HG03520 (cell line): ENCODE results near the gene FRMPD4.
"Not testable (repeated sequence)": the region's sequence is repeated elsewhere in the genome, so short reads cannot be mapped to it uniquely, and the experiment has no call there.

Source experiments
- ATAC-seq: cut with Tn5 transposase; IDR thresholded peaks from one replicate; pipeline ENCODE4 v1.9.1; 2021; ENCODE audit warnings: mild to moderate bottlenecking, moderate library complexity; ENCODE audit not compliant: unreplicated experiment

Gene FRMPD4

DNA sequence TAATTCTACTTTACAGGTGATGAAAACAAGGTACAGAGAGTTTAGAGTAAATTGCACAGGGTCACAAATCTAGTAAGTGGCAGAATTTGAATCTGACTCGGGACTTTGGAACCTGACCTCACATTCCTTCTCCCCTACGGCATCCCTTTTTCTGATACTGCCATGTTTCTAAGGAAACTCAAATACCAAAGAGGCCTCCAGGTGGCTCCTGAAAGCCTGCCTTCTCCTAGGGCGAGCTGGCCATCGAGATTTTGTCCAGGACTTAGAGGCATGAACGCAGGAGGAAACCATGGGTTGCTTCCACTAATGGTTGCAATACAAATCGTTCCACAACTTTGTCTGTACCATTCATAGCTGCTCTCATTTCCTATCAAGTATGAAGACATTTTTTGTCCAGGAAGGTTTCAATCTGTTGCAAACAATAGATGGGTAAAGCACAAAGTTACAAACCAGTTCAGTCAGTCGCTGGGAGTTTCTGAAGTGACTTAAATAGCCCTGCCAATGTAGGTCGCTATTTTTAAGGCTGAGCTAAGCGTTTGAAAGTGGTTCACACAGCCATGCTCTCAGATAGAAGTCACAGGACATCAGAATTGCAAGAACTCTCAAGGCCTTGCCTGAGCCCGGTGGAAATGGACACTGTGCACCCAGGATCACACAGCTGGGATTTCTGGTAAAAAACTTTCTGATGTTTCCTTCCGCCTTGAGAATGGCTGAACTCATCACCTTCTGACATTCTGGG lies 356.3 kb downstream of the FRMPD4 start:
- no peak for ATAC-seq

GRCh38 chrX:12496343-12496742 lies 358.1 kb downstream of the FRMPD4 start:
- no peak for ATAC-seq

- no peak for ATAC-seq
These were observed 359.7 kb downstream of the FRMPD4 start for GRCh38 chrX:12497832-12498591.

DNA sequence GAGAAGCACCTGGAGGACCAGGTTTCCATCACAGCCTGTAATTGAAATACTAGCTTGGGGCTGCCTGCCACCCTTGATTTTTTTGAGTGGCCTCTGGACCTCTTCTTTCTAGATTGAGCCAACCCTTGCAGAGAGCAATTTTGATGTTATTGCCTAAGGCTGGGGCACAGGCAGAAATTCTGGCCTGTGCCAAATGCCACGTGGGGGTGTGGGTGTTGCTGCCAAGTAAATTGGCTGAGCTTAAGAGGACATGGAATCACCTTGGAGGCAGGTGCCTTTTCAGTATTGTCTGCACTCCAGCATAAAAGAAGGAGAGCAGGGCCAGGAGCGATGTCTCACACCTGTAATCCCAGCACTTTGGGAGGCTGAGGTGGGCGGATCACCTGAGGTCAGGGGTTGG lies 366.9 kb downstream of the FRMPD4 start:
- no peak for ATAC-seq

- peak; percentile 95 for ATAC-seq
These were observed 377.1 kb downstream of the FRMPD4 start for GRCh38 chrX:12515384-12515783.

DNA sequence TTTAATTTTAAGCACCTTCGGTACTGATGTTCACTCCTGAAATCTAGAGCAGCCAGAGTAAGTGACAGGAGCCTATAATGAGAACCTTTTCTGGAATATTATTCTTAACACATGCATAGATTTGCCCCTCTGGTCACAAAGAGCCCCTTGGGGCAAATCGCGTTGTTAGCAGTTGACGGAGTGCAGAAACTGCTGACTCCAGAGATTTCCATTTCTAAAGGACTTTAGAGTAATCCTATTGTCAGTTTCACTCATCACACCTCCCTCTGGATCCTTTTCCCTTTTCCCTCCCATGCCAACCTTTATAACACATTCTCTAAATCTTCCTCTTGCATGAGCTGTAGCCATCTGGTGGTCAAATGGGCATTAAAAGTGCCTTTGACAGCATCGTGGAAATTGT lies 388.0 kb downstream of the FRMPD4 start:
- no peak for ATAC-seq

GRCh38 chrX:12538096-12538495 lies 399.8 kb downstream of the FRMPD4 start:
- not testable (repeated sequence) for ATAC-seq

DNA sequence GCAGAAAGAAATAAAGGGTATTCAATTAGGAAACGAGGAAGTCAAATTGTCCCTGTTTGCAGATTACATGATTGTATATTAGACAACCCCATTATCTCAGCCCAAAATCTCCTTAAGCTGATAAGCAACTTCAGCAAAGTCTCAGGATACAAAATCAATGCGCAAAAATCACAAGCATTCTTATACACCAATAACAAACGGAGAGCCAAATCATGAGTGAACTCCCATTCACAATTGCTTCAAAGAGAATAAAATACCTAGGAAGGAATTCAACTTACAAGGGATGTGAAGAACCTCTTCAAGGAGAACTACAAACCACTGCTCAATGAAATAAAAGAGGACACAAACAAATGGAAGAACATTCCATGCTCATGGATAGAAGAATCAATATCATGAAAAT lies 404.0 kb downstream of the FRMPD4 start:
- not testable (repeated sequence) for ATAC-seq

DNA sequence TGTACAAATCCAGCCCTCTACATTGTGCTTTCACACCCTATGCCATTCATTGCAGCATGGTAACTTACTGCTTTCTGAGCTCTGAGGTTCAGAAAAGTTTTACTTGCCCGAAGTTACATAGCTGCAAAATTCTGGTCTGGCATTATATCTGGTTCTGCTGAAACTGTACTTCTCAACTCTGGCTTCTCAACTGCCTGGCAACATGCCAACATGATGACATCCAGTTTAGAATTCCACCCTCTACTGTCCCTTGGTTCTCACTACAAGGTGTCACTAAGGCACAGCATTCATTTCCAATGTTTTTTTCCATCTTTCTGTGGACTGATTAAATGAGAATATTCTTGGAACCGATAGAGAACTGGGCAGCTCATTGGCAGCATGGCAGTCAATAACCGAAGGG lies 410.1 kb downstream of the FRMPD4 start:
- no peak for ATAC-seq

DNA sequence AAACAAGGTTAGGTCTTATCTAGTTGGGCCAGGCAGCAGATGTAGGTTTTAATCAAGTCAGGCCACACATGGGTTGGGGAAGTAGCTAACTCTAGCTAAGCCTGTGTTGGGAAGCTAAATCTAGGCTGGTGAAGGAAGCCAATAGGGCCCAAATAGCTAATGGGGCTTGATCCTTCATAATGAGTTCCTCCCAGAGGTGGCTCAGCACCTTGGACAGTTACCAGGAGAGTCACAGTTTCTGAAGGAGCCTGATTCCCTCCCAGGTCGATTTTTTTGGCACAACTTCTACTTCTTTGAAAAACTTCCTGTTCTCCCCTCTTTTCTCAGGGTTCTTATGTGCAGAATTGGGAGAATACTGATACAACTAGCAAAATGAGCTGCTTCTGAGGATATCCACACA lies 410.5 kb downstream of the FRMPD4 start:
- no peak for ATAC-seq

GRCh38 chrX:12554206-12554605 lies 415.9 kb downstream of the FRMPD4 start:
- ATAC-seq, result no peak

DNA sequence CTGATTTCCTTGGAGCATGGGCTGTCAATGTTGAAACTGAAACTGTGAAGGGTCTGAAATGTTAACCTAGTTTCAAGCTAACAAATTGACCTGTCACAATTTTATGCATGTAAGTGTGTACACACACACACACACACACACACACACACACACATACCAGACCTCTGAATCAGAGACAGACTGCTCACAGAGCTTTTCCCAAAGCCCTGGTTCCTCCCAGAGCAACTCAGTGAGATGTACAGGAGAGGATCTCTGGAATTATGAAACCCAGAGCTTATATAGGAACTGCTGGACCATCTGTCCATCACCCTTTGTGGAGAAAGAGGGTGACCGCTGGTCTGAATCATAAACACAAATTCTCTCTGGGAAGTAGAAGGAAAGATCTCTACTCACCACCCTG lies 424.8 kb downstream of the FRMPD4 start:
- no peak for ATAC-seq

DNA sequence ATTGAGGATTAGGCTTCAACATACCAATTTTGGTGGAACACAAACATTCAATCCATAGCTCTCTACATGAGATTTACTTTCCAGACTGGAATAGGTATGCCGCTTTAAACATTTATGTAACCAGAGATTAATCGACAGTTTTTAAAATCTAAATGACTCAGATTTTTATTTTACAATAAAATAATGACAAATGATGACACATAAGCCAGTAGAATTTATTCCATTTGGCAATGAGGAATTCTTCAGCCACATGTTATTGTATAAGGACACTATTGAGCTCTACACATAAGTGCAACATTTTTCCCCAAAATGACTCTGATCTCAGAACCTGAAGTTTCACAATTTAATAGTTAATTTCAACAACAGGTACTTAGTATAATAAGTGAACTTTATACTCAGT lies 425.9 kb downstream of the FRMPD4 start:
- ATAC-seq, result no peak

GRCh38 chrX:12567857-12568256 lies 429.6 kb downstream of the FRMPD4 start:
- no peak for ATAC-seq

DNA sequence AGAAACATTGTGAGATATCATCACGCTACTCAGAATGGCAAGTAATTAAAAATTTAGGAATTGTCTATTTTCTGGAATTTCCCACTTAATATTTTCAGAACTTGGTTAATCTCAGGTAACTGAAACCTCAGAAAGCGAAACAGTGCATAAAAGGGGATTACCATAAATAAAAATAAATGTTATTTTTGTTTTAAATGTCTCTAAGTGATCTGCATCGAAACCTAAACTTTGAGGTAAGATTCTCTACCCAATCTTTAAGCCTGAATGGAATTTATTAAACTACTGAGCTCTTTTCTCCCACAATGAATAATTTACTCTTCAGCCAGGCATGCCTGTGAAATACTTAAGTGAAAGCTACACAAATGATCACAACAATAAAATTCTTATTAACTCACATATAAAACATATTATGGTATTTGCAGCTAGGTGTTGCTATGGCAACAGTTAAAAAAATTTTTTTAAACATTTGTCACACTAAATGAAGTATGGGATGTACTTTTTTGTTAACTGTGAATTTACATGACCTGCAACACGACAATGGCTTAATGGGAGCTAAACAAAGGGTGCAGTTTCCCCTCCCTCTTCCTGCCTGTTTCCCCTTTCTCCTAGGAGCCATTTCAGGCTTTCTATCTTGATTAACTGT lies 432.7 kb downstream of the FRMPD4 start:
- peak; percentile 59 for ATAC-seq

DNA sequence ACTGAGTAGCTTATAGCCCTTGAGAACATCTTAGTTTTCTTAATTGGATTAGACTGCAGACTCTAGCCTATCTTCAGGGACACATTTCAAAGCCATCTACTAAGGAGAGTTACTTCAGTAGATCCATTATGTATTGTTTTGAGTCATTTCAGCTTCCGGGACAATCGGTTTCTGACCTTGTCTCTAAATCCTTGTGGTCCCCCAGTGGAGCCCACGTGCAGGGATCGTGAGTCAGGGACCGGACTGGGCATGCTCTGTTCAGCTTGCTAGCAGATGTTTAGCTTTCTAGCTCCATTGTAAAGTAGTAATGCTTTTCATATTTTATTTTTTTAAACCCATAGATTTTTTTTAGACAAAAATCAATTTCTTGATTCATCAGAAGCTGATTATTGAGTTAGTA lies 441.0 kb downstream of the FRMPD4 start:
- ATAC-seq, result no peak

DNA sequence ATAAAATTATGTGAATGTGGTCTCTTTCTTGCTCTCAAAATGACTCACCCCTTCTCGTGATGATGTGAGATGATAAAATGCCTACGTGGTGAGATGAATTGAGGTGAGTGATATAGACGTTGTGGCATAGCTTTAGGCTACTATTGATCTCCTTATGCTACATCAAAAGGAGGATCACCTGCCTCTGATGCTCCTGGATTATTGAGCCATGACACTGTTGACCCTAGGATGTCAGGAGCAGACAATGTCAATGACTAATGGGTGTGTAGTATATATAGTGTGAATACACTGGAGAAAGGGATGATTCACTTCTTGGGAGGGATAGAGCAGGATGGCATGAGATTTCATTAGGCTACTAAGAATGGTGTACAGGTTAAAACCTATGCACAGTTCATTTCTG lies 442.3 kb downstream of the FRMPD4 start:
- ATAC-seq, result no peak

- ATAC-seq, result no peak
These were observed 443.3 kb downstream of the FRMPD4 start for GRCh38 chrX:12581546-12581945.

DNA sequence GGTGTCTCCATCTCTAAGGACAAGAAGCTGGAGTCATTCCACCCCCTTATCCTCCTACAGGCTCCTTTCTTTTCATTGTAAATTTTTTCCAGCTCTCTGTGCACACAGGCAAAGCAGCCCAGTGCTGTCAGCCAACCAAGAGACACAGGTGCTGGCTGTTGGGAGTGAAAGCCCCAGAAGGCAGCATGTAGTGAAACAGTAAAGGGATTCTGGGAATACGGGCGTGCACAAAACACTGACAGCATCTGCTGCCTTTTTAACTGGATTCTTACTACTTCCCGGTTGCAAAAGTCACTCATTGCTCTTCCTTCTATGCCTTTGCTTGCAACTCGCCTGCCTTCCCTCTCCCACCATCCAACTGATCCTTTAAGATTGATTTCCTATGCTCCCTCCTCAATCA lies 444.4 kb downstream of the FRMPD4 start:
- ATAC-seq, result no peak

- no peak for ATAC-seq
These were observed 445.3 kb downstream of the FRMPD4 start for GRCh38 chrX:12583543-12583942.

DNA sequence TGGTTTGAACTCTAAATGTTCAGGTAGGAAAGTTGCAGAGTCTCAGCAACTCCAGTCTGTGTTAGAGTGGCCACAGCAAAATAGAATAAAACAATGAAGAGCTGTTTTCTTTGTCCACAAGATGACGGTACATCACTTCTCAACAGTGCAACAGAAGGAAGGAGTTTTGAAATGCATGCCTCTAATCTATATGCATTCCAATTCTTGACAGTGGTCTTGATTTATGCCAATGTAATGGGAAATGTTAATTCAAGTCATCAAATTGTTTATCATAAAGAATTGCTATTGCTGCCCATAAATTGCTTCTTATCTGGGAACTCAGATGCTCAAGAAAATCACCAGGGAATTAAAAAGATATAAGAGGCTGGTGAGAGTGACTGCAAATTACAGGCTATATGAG lies 457.4 kb downstream of the FRMPD4 start:
- ATAC-seq, result no peak

DNA sequence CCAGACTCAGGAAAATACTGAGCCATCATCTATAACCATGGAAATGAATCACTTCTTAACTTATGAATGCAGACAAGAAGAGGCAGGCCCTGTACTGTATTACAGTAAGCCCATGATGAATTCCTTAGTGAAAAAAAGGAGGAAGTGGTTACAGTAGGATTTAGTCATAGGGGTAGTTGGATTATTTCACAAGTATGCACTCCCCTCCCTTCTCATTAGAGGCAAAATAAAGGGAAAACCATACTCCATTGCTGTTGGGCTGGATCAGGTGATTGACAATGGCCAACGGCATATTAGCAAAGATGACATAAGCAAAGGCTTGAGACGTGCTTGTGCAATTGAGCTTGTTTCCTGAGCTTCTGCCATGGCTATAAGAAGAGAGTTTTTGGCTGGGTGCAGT lies 471.8 kb downstream of the FRMPD4 start:
- no peak for ATAC-seq
